Measurements from ENCODE around the gene RFNG.

GRCh38 chr17:82030470-82031302, 20.9 kb downstream of the RFNG start:
- TF ChIP-seq CTCF (IDR thresholded peaks at IDR 0.05) (peak; percentile 90 to 99 (median 98)), POLR2A (IDR thresholded peaks at IDR 0.05) (peak; percentile 26)

All from right lobe of liver (tissue), 4 donors.